HG03354 (cell line): ENCODE measurements around the gene TRABD2B.

Experiments
- ATAC-seq: cut with Tn5 transposase; IDR thresholded peaks from one replicate; pipeline ENCODE4 v1.9.1; 2021; ENCODE audit warnings: mild to moderate bottlenecking; ENCODE audit not compliant: unreplicated experiment, poor library complexity, severe bottlenecking

Gene TRABD2B

GRCh38 chr1:47868348-47868676 lies 128.9 kb downstream of the TRABD2B start:
- ATAC-seq, result no peak

- no peak for ATAC-seq
These were observed 129.5 kb downstream of the TRABD2B start for GRCh38 chr1:47867438-47868347.

- no peak for ATAC-seq
These were observed 130.4 kb downstream of the TRABD2B start for GRCh38 chr1:47866601-47867437.

DNA sequence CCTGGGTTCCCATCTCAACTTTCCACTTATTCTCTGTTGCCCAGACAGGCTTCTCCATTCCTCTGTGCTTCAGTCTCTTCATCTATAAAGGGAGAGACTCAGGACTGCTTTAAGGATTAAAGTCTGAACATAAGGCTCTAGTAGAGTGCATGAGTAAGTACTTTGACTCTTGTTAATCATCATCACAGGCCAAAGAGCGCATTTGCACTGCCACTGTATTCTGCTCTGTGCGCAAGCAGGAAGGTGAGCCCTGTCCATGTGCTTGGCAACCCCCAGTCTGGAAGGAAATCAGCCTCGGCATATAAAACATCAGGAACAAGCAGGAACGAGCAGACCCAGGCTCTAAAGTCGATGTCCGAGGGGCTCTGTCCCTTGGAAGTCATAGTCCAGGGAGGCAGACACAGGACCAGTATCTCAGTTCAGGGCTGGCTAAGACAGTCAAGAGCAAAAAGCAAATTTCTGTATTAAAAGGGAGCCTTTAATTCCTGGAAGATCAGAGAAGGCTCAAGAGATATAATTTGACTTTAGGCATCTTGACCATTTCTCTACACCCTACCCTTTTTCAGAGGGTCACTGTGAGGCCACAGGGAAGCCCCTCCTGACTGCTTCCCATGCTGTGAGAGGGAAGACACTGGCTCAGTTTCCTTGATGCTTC lies 131.2 kb downstream of the TRABD2B start:
- no peak for ATAC-seq

DNA sequence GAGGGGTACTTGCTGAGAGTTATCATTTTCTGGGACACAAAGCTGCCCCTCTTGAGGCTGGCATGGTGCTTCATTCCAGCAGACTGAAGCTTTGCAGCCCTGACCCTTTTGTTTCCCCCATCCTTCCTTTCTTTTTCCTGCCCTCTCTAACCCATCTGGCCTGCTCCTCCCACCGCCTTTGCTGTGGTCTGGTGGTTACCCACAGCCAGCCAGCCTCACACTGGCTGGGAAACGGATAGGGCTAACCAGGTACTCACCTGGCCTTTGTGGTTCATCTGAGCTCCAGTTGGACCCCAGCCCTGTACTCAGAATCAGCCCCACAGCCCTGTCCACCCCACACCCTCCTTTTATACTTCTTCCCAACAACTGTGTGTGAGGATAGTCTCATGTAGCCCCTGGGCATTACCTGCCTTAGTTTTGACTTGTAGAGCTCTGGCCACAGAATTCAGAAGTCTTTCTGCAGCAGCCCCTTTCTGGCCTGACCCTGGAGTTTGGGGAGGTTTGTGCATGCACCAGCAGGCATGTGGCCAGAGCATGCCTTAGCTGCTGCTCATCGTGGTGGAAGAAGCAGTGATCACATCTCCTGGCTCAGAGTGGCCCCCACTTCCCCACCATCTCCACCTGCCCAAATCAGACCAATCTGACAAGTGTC lies 138.0 kb downstream of the TRABD2B start:
- ATAC-seq, result no peak

DNA sequence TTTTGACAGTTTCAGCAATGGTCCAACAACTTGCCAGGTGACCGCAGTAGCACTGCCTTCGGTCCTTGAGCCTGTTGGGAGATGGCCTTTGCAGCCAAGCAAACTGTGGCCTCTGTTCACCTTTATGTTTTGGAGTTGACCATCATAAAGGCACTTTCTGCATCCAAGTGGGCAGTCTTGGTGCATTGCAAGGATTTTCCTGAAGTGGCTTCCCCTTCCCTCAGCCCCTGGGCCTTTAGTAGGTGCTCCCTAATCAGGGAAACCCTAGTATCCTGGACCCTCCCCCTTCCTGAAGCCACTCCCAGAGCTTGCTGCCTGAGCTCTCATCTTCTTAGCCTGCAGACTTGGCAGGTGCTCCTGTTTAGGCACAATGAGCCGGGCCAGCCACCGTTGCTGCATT lies 140.2 kb downstream of the TRABD2B start:
- no peak for ATAC-seq

GRCh38 chr1:47855230-47855629 lies 142.0 kb downstream of the TRABD2B start:
- no peak for ATAC-seq

DNA sequence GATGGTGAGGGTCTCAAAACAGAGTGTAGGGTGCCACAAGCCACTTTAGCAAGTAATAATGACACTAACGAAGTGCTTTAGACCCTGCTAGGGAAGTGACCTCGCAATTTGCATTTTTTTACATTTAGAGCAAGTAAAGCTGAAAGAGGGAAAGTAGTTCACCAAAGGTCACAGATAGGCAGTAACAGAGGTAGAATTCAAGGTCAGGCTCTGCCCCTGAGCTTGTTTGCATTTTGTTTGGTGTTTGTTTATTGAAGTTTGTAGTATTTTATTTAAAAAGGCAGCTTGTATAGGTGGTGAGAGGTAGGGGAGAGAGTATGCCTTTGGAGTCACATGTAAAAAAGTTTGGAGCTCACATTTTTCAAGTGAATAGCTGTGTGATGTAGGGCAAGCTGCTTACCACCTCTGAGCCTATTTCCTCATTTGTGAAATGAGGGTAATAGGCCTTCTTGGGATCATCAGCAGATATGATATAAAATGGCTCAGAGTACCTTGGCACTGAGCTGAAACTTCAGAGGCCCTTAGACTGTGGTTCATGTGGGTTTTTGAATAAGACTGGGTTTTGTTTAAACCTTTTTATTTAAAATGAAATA lies 142.5 kb downstream of the TRABD2B start:
- ATAC-seq, result no peak

- ATAC-seq, result no peak
These were observed 143.3 kb downstream of the TRABD2B start for GRCh38 chr1:47853852-47854251.

DNA sequence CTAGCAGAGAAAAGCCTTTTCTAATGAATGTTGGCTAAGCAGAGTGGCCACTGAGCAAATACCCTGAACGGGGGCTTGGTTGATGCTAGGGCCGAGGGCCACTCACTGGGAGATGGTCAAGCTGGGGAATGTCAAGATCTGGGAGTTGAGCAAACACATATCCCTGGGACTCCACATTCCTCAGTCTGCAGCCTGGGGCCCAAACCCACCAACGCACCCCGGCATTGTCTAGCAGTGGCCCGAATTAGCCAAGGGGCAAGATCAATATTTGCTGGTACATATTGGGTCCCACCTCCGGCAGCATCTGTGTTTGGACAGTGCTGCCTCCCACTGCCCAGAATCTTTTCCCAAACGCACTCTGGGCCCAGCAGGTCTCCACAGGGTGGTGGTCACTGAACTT lies 144.1 kb downstream of the TRABD2B start:
- no peak for ATAC-seq

- no peak for ATAC-seq
These were observed 145.0 kb downstream of the TRABD2B start for GRCh38 chr1:47852006-47852718.

GRCh38 chr1:47850451-47850850 lies 146.7 kb downstream of the TRABD2B start:
- ATAC-seq, result no peak

GRCh38 chr1:47849591-47850261 lies 147.5 kb downstream of the TRABD2B start:
- ATAC-seq, result no peak

DNA sequence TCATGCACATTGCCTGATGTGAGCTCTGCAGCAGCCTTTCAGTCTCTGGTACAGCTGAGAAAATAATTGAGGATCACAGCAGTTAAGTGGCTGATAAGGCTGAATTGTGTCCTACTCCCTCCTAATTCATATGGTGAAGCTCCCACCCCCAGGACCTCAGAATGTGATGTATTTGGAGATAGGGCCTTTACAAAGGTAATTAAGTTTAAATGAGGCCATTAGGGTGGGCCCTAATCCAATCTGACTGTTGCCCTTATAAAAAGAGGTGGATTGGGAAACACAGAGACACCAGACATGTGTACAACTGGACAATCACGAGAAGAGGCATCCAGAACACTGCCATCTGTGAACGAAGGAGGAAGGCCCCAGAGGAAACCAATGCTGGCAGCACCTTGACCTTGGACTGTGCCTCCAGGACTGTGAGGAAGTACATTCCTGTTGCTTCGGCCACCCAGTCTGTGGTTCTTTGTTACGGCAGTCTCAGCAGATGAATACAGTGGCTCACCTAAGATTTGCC lies 148.1 kb downstream of the TRABD2B start:
- ATAC-seq, result no peak

DNA sequence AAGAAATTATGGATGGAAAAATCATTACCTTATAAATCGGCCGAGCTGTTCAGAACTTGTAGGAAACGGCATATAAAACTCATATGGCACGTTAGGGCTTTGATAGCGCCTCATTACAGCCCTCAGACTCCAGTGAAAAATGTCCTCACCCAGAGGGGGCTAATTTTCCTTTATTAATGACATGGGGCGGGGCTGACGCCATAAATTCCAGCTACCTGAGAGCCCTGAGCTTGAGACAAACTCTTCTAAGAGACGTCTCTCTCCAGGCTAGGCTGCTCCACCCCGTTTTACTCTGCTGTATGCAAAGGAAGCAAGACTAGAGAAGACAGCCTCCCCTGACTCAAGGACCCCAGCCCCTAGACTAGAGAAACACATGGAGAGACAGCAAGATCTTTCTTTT lies 149.4 kb downstream of the TRABD2B start:
- no peak for ATAC-seq

- no peak for ATAC-seq
These were observed 152.6 kb downstream of the TRABD2B start for GRCh38 chr1:47844558-47844955.

DNA sequence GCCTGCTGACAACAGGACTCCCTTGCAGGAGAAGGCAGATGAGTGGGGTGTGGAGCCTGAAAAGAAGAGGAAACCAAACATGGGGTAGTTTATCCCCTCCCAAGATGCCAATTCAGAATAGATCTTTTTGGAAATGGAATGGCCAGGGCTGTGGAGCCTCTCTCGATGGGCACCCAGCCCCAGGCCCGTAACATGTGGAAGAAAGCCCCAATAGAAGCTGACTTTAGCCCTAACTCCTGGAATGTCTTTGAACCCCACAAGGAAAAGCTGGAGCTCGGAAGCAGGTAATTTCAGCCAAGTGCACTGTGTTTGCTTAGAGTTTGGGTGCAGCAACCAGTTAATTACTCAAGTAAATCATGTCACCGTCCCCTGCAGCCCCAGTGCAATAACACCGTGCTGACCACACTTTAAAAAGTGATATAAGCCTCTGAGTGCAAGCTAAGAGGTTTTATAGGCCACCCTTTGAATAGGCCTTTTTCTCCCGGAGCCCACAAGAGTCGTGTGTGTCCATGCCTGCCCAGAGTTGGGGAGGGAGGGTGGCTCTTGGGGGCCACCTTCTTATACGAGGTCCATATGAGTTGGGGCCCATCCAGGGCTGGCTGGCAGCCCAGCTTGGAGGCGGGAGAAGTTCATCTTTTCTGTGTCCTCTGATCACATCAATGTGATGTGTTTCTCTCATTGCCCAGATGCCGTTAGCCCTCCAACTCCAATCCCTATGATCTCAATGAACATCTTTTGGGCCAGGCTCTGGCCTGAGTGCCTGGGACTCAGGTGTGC lies 153.2 kb downstream of the TRABD2B start:
- ATAC-seq, result no peak

DNA sequence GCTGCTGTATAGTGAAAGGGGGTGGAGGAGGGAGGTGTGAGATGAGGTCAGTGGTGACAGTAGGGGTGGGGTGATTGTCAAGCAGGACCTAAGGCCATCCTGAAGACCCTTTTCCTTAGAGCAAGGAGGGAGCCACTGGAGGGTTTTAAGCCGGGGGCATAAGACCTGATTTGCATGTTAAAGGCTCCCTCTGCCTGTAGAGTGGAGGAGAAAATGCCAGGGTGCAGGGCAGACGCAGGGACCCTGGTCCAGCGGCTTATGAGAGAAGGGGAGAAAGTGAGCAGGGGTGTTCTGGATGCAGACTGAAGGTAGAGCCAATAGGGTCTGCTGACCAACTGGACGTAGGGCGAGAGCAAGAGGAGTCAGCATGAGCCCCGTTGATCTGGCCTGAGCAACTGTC lies 154.1 kb downstream of the TRABD2B start:
- no peak for ATAC-seq
